Retinal pigment epithelial cell (primary cell): ENCODE results near the gene CAST.

Experiments used
- DNase-seq: peaks from one replicate; pipeline ENCODE4 v3.0.0-alpha.2; 2010; ENCODE audit warnings: low read depth
- H3K4me3 ChIP-seq: 2 replicates; pipeline ENCODE4 v1.5.1; 2011; ENCODE audit warnings: mild to moderate bottlenecking, low read length, control low read depth, moderate library complexity
- TF ChIP-seq, protein P1 (sequence below): conservative IDR thresholded peaks from 2 replicates; pipeline ENCODE4 v1.5.1; 2011; ENCODE audit warnings: low read depth, low read length, control low read depth, inconsistent platforms

CAST gene

GRCh38 chr5:96651948-96652753 is 10.0 kb upstream of the CAST start:
- no peak for DNase-seq
- no peak overlapping the region for H3K4me3 ChIP-seq
- TF ChIP-seq, protein P1, sequence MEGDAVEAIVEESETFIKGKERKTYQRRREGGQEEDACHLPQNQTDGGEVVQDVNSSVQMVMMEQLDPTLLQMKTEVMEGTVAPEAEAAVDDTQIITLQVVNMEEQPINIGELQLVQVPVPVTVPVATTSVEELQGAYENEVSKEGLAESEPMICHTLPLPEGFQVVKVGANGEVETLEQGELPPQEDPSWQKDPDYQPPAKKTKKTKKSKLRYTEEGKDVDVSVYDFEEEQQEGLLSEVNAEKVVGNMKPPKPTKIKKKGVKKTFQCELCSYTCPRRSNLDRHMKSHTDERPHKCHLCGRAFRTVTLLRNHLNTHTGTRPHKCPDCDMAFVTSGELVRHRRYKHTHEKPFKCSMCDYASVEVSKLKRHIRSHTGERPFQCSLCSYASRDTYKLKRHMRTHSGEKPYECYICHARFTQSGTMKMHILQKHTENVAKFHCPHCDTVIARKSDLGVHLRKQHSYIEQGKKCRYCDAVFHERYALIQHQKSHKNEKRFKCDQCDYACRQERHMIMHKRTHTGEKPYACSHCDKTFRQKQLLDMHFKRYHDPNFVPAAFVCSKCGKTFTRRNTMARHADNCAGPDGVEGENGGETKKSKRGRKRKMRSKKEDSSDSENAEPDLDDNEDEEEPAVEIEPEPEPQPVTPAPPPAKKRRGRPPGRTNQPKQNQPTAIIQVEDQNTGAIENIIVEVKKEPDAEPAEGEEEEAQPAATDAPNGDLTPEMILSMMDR, result peak; percentile 54

- no peak overlapping the region for H3K4me3 ChIP-seq
Measured at GRCh38 chr5:96652769-96653454, 9.3 kb upstream of the CAST start.

GRCh38 chr5:96654209-96654608 is 8.0 kb upstream of the CAST start:
- H3K4me3 ChIP-seq, result no peak overlapping the region
- TF ChIP-seq, protein P1, result no peak
- no peak for DNase-seq

More at GRCh38 chr5:96652769-96653454, 9.3 kb upstream of the CAST start:
- DNase-seq, result no peak
- TF ChIP-seq, protein P1, result no peak

DNA sequence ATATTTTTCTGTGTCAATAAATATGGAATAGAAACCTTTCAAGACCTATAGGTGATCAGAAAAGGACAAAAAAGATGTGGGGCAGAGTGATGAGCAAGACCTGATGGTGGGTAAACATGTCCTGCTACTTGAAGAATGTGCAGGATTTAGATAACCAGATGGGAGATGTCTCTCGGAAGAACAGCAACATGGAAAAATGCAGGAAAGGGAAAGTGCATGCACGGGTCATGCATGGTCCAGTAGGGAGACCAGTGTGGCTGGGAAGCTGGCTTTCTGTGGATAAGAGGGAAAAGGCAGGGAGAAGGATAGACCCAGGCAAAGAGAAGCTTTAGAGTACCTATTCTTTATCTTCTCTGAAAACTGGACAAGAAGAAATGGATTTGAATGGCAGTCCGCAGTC is 7.1 kb upstream of the CAST start:
- DNase-seq, result no peak
- H3K4me3 ChIP-seq, result no peak overlapping the region
- TF ChIP-seq, protein P1, result no peak

DNA sequence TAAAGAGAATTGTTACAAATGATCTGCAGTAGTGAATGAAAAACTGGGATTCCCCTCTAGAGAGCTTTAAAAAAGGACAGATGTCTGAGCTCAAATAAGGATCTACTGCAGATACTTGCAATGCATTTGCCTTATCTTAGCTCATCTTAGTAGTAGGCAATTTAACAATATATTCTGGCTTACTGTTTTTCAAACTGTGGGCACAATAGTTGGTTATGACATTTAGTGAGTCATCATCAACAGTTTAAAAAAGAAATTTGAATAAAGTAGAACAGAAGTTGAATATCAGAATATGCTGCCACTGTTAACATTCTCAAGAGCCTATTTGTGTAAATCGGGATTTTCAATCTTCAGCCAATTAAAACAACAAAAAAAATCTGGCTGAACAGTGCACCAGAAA is 6.7 kb upstream of the CAST start:
- TF ChIP-seq, protein P1, result no peak
- no peak for DNase-seq
- no peak overlapping the region for H3K4me3 ChIP-seq

GRCh38 chr5:96657068-96657467 is 5.1 kb upstream of the CAST start:
- TF ChIP-seq, protein P1, result no peak
- no peak overlapping the region for H3K4me3 ChIP-seq
- DNase-seq, result no peak
